H1 (cell line): ENCODE results near the gene MSI2. TPM values are rescaled to one million over a fixed set of nuclear protein-coding genes. Genes with fewer than 3 reads are reported as not detected.

Source experiments
- CTCF ChIA-PET: fragments of 300-600 bp; sonication (Branson Sonifier 250); formaldehyde crosslinking; loops from one replicate; lab custom pipeline; 2021; ENCODE audit not compliant: partially characterized antibody; lab: Charles Lee
- POLR2A ChIA-PET: fragments of 300-600 bp; sonication (Branson Sonifier 250); formaldehyde crosslinking; loops from one replicate; lab custom pipeline; 2021; ENCODE audit warnings: inconsistent platforms; ENCODE audit not compliant: partially characterized antibody; lab: Charles Lee
- DNase-seq, 2 experiments: peaks; one replicate each; pipeline versions ENCODE4 v3.0.0 to v3.0.0-alpha.2; 2010 to 2022; ENCODE audit warnings: low spot score in 2 of 2, low read depth in 1 of 2, mixed read lengths in 1 of 2
- FAIRE-seq: peaks from 2 replicates; lab custom pipeline; 2011; peaks lifted over from hg19 to GRCh38; lab: Jason Lieb, UNC
- H2AFZ ChIP-seq: 2 replicates; pipeline ENCODE4 v1.8.1; 2012; ENCODE audit warnings: low read length, inconsistent platforms
- H2AK5ac ChIP-seq: 2 replicates; pipeline ENCODE4 v1.6.1; 2013; ENCODE audit warnings: low read depth, low read length
- H2BK120ac ChIP-seq: replicated peaks from 2 replicates; pipeline ENCODE3; 2013; ENCODE audit warnings: low read depth, low read length, inconsistent platforms
- H2BK12ac ChIP-seq: 2 replicates; pipeline ENCODE4 v1.6.1; 2013; ENCODE audit warnings: low read depth, low read length
- H2BK15ac ChIP-seq: 2 replicates; pipeline ENCODE4 v1.6.1; 2013; ENCODE audit warnings: low read length
- H2BK20ac ChIP-seq: 2 replicates; pipeline ENCODE4 v1.6.1; 2013; ENCODE audit warnings: low read length
- H2BK5ac ChIP-seq: 2 replicates; pipeline ENCODE4 v1.6.1; 2013; ENCODE audit warnings: low read depth, low read length
- H3K14ac ChIP-seq: 2 replicates; pipeline ENCODE4 v1.6.1; 2013; ENCODE audit warnings: inconsistent platforms; ENCODE audit not compliant: insufficient read length
- H3K18ac ChIP-seq: 2 replicates; pipeline ENCODE4 v1.6.1; 2013; ENCODE audit warnings: low read length; ENCODE audit errors: extremely low read depth
- H3K23ac ChIP-seq: 2 replicates; pipeline ENCODE4 v1.6.1; 2013; ENCODE audit warnings: inconsistent platforms; ENCODE audit not compliant: insufficient read length
- H3K23me2 ChIP-seq: 2 replicates; pipeline ENCODE4 v1.6.1; 2013; ENCODE audit warnings: low read depth, low read length
- H3K27ac ChIP-seq: 2 replicates; pipeline ENCODE4 v1.6.1; 2011; ENCODE audit warnings: low read depth, low read length, inconsistent platforms
- H3K27me3 ChIP-seq, 4 experiments: replicated peaks in 1 of 4; 1 replicate in 1 of 4; 2 replicates in 3 of 4; pipeline versions ENCODE4 v1.6.1 to v1.8.1; 2011 to 2013; ENCODE audit warnings: low read length in 3 of 4, mild to moderate bottlenecking in 3 of 4, inconsistent platforms in 2 of 4, mixed read lengths in 2 of 4, moderate library complexity in 1 of 4; ENCODE audit not compliant: control insufficient read depth in 3 of 4, insufficient read depth in 3 of 4; ENCODE audit errors: extremely low read depth in 1 of 4
- H3K36me3 ChIP-seq, 4 experiments: 2 replicates each; pipeline versions ENCODE4 v1.6.1 to v1.8.1; 2011 to 2013; ENCODE audit warnings: mild to moderate bottlenecking in 4 of 4, low read length in 3 of 4, moderate library complexity in 2 of 4, control low read depth in 1 of 4, inconsistent platforms in 1 of 4; ENCODE audit not compliant: insufficient read depth in 4 of 4, control insufficient read depth in 2 of 4
- H3K4ac ChIP-seq: replicated peaks from 2 replicates; pipeline ENCODE3; 2013; ENCODE audit warnings: low read length, low read depth, mixed read lengths, inconsistent platforms; ENCODE audit not compliant: insufficient read length
- H3K4me1 ChIP-seq, 4 experiments: replicated peaks in 1 of 4; 1 replicate in 1 of 4; 2 replicates in 3 of 4; pipeline versions ENCODE4 v1.6.1 to v1.8.1; 2011 to 2013; ENCODE audit warnings: low read length in 3 of 4, inconsistent platforms in 2 of 4, mixed read lengths in 1 of 4; ENCODE audit not compliant: insufficient read depth in 4 of 4, control insufficient read depth in 3 of 4
- H3K4me2 ChIP-seq, 2 experiments: 2 replicates each; pipeline versions ENCODE4 v1.6.1 to v1.8.1; 2011 to 2013; ENCODE audit warnings: low read depth in 2 of 2, low read length in 2 of 2, control low read depth in 1 of 2, inconsistent platforms in 1 of 2, mild to moderate bottlenecking in 1 of 2; ENCODE audit not compliant: insufficient read depth in 1 of 2
- H3K4me3 ChIP-seq, 4 experiments: fragments of 200-600, 300-600 bp in 1 of 4; sonication (generic), shearing (Covaris generic), sonication (Bioruptor Twin) in 1 of 4; 2 replicates each; pipeline versions ENCODE4 v1.5.1 to v1.8.1; 2011 to 2016; ENCODE audit warnings: low read length in 4 of 4, low read depth in 3 of 4, control low read depth in 2 of 4, inconsistent platforms in 2 of 4, mild to moderate bottlenecking in 2 of 4, mixed read lengths in 1 of 4, moderate library complexity in 1 of 4; ENCODE audit not compliant: insufficient read depth in 2 of 4; ENCODE audit errors: extremely low read depth in 1 of 4
- H3K56ac ChIP-seq: replicated peaks from 2 replicates; pipeline ENCODE3; 2013; ENCODE audit warnings: low read depth, mild to moderate bottlenecking, mixed read lengths, low read length, inconsistent platforms; ENCODE audit not compliant: insufficient read length
- H3K79me1 ChIP-seq: 2 replicates; pipeline ENCODE4 v1.6.1; 2013; ENCODE audit warnings: low read depth, low read length, control low read depth
- H3K79me2 ChIP-seq, 2 experiments: 2 replicates each; pipeline versions ENCODE4 v1.6.1 to v1.8.1; 2012 to 2013; ENCODE audit warnings: low read length in 2 of 2, mild to moderate bottlenecking in 2 of 2, inconsistent platforms in 1 of 2; ENCODE audit not compliant: insufficient read depth in 2 of 2, control insufficient read depth in 1 of 2
- H3K9ac ChIP-seq, 4 experiments: replicated peaks in 1 of 4; 1 replicate in 1 of 4; 2 replicates in 3 of 4; pipeline versions ENCODE4 v1.6.1 to v1.8.1; 2011 to 2013; ENCODE audit warnings: low read depth in 3 of 4, low read length in 3 of 4, control low read depth in 2 of 4, mild to moderate bottlenecking in 2 of 4, moderate library complexity in 2 of 4, inconsistent platforms in 1 of 4; ENCODE audit errors: extremely low read depth in 1 of 4
- H3K9me3 ChIP-seq, 2 experiments: 2 replicates each; pipeline versions ENCODE4 v1.6.1 to v1.8.1; 2012 to 2013; ENCODE audit warnings: mild to moderate bottlenecking in 2 of 2, moderate library complexity in 2 of 2, control low read depth in 1 of 2, inconsistent platforms in 1 of 2, low read depth in 1 of 2, low read length in 1 of 2, mixed read lengths in 1 of 2; ENCODE audit not compliant: insufficient read depth in 2 of 2
- H4K20me1 ChIP-seq, 2 experiments: replicated peaks in 1 of 2; 2 replicates each; pipeline versions ENCODE3 to v1.8.1; 2011 to 2013; ENCODE audit warnings: inconsistent platforms in 2 of 2, low read length in 2 of 2, mild to moderate bottlenecking in 1 of 2; ENCODE audit not compliant: insufficient read depth in 2 of 2, control insufficient read depth in 1 of 2
- H4K5ac ChIP-seq: 2 replicates; pipeline ENCODE4 v1.6.1; 2013; ENCODE audit warnings: low read length, low read depth, mixed read lengths, inconsistent platforms; ENCODE audit not compliant: insufficient read length
- H4K8ac ChIP-seq: 2 replicates; pipeline ENCODE4 v1.8.0; 2013; ENCODE audit warnings: mild to moderate bottlenecking, moderate library complexity, low read length, inconsistent platforms; ENCODE audit not compliant: insufficient read depth; ENCODE audit errors: extremely low read depth
- H4K91ac ChIP-seq: replicated peaks from 2 replicates; pipeline ENCODE3; 2013; ENCODE audit warnings: low read length, mixed read lengths, inconsistent platforms; ENCODE audit not compliant: insufficient read length
- ASH2L ChIP-seq: fragments of 200-600, 300-600 bp; sonication (generic); IDR thresholded peaks from one replicate; pipeline ENCODE4 v1.7.1; 2017; ENCODE audit warnings: low read length
- BACH1 ChIP-seq: IDR thresholded peaks from 2 replicates; pipeline ENCODE4 v1.6.1; 2012; ENCODE audit warnings: low read length, improper control_type of control experiment
- BRCA1 ChIP-seq: IDR thresholded peaks from 2 replicates; pipeline ENCODE4 v1.6.1; 2012; ENCODE audit warnings: low read depth, low read length, improper control_type of control experiment
- CREB1 ChIP-seq: IDR thresholded peaks from 2 replicates; pipeline ENCODE4 v1.6.1; 2012; ENCODE audit warnings: inconsistent platforms
- KDM5A ChIP-seq: fragments of 200-600 bp; IDR thresholded peaks from 2 replicates; pipeline ENCODE4 v1.7.1; 2012; ENCODE audit warnings: mild to moderate bottlenecking, low read length, inconsistent platforms, mixed read lengths
- MAFK ChIP-seq: IDR thresholded peaks from 2 replicates; pipeline ENCODE4 v1.6.1; 2012; ENCODE audit warnings: low read depth, mild to moderate bottlenecking, improper control_type of control experiment, low read length
- RXRA ChIP-seq: IDR thresholded peaks from 2 replicates; pipeline ENCODE4 v1.6.1; 2011; ENCODE audit warnings: low read depth, mild to moderate bottlenecking, low read length, moderate library complexity; ENCODE audit not compliant: insufficient read depth
- SIX5 ChIP-seq: IDR thresholded peaks from 2 replicates; pipeline ENCODE4 v1.6.1; 2011; ENCODE audit warnings: mild to moderate bottlenecking, low read depth, low read length
- TAF7 ChIP-seq: optimal IDR thresholded peaks from 2 replicates; pipeline ENCODE3; 2011; ENCODE audit warnings: low read depth, mild to moderate bottlenecking, inconsistent platforms, low read length, moderate library complexity, borderline replicate concordance
- USF2 ChIP-seq: IDR thresholded peaks from 2 replicates; pipeline ENCODE4 v1.6.1; 2011; ENCODE audit warnings: low read length, improper control_type of control experiment
- WGBS, 2 experiments: shearing (Covaris generic) in 1 of 2; methylation state at CpG; one replicate each; pipeline versions ENCODE4 v1.1.6 to v1.1.7; 2013 to 2015; ENCODE audit warnings: low lambda C conversion rate in 2 of 2, mixed read lengths in 2 of 2, inconsistent platforms in 1 of 2, low coverage in 1 of 2, missing lambda C conversion rate in 1 of 2; ENCODE audit not compliant: insufficient replicate concordance in 2 of 2, insufficient coverage in 1 of 2, insufficient read length in 1 of 2; ENCODE audit errors: extremely low coverage in 1 of 2, missing lambda C conversion rate in 1 of 2; 5-methylcytosine and 5-hydroxymethylcytosine counted together
- polyA plus RNA-seq, 7 experiments: library from polyadenylated mRNA; depleted of rRNA in 3 of 7; stranded (reverse) in 5 of 7; unstranded in 2 of 7; fragments of >200 nt in 5 of 7; fragments of 200-250 nt in 2 of 7; gene quantifications; 1 replicate in 5 of 7; 2 replicates in 1 of 7; 4 replicates in 1 of 7; pipeline versions ENCODE4 v1.2.1 to v1.2.3, GENCODE V29; 2011 to 2013; ENCODE audit warnings: missing spikeins in 2 of 7, mixed read lengths in 2 of 7
- total RNA-seq: library from RNA; stranded (reverse); fragmentation: NEBNext Ultra II Directional; extraction: Animal tissue kit (Norgen Biotek cat#: 25700); gene quantifications from 2 replicates; pipeline ENCODE4 v1.2.1, GENCODE V29; 2021
- TF ChIP-seq, protein P1 (sequence below), 3 experiments: IDR thresholded peaks; 1 replicate in 2 of 3; 2 replicates in 1 of 3; pipeline versions ENCODE4 v1.5.1 to v1.6.1; 2011; ENCODE audit warnings: low read length in 3 of 3, mild to moderate bottlenecking in 3 of 3, inconsistent platforms in 2 of 3, low read depth in 1 of 3, moderate library complexity in 1 of 3; ENCODE audit not compliant: insufficient read depth in 1 of 3; ENCODE audit errors: control extremely low read depth in 1 of 3

MSI2 gene
- total and polyA plus RNA-seq, 2 of the 8 experiments (the other 6 are each of a cell fraction or from before 2014, with no cell fraction given) = 36.7 to 80.6 TPM

GRCh38 chr17:57653279-57653678 is 397.0 kb downstream of the MSI2 start:
- Histone ChIP-seq H4K20me1 (peaks cover 0 to 4% of the 10 kb centered on the region in 2 experiments), H3K4ac (no peak overlapping the region), H4K8ac (no peak overlapping the region), H2BK5ac (no peak overlapping the region), H3K9ac (no peak overlapping the region), H2AK5ac (no peak overlapping the region), H3K9me3 (no peaks in the 10 kb centered on the region), H4K91ac (no peak overlapping the region), H3K23me2 (peaks cover 4% of the 10 kb centered on the region), H3K27ac (no peak overlapping the region), H3K18ac (no peak overlapping the region), H2BK20ac (no peak overlapping the region), H3K56ac (no peak overlapping the region), H3K4me1 (peaks cover 10 to 23% (median 20%) of the 10 kb centered on the region in 4 experiments), H2BK15ac (no peak overlapping the region), H3K23ac (no peak overlapping the region), H3K79me1 (0 out of 2 replicates have a peak, but pooled peaks cover 2% of the 10 kb centered on the region), H2BK120ac (no peak overlapping the region), H3K79me2 (no peaks in the 10 kb centered on the region), H3K4me2 (no peak overlapping the region), H3K4me3 (no peak overlapping the region), H2AFZ (no peak overlapping the region), H3K14ac (no peak overlapping the region), H3K27me3 (no peaks in the 10 kb centered on the region), H3K36me3 (no peaks in the 10 kb centered on the region; a peak in 3 of 8 replicates), H4K5ac (no peak overlapping the region), H2BK12ac (no peak overlapping the region)
- DNase-seq = no peak
- no peak for FAIRE-seq
- POLR2A ChIA-PET = interaction anchor here (4.5 kb wide), 1 partner anchor 8 kb away, joined by 18 read pairs; no protein-coding TSS in a partner anchor
- CTCF ChIA-PET = interaction anchor here (0.6 to 1.0 kb wide), 3 partner anchors 8 to 55 kb away, joined by 3 read pairs; no protein-coding TSS in a partner anchor
- 92% methylated on average over 6 of the region's 7 CpGs; no CpG with 5 or more reads in 1 of the 2 experiments for WGBS, 2 experiments
- TF ChIP-seq RXRA (no peak), USF2 (no peak), BRCA1 (no peak), TAF7 (no peak), SIX5 (no peak), ASH2L (no peak), MAFK (no peak), BACH1 (no peak), KDM5A (no peak), CREB1 (no peak)
- TF ChIP-seq, protein P1, sequence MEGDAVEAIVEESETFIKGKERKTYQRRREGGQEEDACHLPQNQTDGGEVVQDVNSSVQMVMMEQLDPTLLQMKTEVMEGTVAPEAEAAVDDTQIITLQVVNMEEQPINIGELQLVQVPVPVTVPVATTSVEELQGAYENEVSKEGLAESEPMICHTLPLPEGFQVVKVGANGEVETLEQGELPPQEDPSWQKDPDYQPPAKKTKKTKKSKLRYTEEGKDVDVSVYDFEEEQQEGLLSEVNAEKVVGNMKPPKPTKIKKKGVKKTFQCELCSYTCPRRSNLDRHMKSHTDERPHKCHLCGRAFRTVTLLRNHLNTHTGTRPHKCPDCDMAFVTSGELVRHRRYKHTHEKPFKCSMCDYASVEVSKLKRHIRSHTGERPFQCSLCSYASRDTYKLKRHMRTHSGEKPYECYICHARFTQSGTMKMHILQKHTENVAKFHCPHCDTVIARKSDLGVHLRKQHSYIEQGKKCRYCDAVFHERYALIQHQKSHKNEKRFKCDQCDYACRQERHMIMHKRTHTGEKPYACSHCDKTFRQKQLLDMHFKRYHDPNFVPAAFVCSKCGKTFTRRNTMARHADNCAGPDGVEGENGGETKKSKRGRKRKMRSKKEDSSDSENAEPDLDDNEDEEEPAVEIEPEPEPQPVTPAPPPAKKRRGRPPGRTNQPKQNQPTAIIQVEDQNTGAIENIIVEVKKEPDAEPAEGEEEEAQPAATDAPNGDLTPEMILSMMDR (IDR thresholded peaks at IDR 0.05; ENCODE audit: control extremely low read depth in 1 of 3, insufficient read depth in 1 of 3, low read depth in 1 of 3, low read length in 3 of 3) = no peak
